ENCODE data around the gene SERTAD4.

DNA sequence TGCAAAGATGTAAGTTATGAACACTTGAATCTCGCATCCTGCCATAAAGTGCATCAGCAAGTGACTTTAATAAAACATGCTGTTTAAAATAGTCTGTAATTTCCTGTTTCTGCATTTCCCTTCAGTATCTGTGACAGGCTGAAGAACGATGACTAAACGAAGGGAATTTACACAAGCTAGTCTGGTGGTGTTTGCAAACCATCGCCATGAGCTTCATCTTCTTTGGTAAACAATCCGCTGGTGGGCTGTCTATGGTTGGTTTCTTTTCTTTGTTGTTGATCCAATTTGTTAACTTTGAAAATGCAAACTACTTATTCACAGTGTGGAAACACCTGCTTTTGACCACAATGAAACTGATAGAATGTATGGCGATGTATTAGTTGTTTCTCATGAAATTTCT lies 13.9 kb downstream of the SERTAD4 start:
- TF ChIP-seq EP300 (IDR thresholded peaks at IDR 0.05; ENCODE audit: borderline replicate concordance) (no peak), CEBPB (IDR thresholded peaks at IDR 0.05) (no peak), CREB1 (IDR thresholded peaks at IDR 0.05; ENCODE audit: low read depth) (no peak), YY1 (IDR thresholded peaks at IDR 0.05; ENCODE audit: low read depth) (no peak), ZBTB7A (IDR thresholded peaks at IDR 0.05; ENCODE audit: low read depth) (no peak)
- TF ChIP-seq, protein P1, sequence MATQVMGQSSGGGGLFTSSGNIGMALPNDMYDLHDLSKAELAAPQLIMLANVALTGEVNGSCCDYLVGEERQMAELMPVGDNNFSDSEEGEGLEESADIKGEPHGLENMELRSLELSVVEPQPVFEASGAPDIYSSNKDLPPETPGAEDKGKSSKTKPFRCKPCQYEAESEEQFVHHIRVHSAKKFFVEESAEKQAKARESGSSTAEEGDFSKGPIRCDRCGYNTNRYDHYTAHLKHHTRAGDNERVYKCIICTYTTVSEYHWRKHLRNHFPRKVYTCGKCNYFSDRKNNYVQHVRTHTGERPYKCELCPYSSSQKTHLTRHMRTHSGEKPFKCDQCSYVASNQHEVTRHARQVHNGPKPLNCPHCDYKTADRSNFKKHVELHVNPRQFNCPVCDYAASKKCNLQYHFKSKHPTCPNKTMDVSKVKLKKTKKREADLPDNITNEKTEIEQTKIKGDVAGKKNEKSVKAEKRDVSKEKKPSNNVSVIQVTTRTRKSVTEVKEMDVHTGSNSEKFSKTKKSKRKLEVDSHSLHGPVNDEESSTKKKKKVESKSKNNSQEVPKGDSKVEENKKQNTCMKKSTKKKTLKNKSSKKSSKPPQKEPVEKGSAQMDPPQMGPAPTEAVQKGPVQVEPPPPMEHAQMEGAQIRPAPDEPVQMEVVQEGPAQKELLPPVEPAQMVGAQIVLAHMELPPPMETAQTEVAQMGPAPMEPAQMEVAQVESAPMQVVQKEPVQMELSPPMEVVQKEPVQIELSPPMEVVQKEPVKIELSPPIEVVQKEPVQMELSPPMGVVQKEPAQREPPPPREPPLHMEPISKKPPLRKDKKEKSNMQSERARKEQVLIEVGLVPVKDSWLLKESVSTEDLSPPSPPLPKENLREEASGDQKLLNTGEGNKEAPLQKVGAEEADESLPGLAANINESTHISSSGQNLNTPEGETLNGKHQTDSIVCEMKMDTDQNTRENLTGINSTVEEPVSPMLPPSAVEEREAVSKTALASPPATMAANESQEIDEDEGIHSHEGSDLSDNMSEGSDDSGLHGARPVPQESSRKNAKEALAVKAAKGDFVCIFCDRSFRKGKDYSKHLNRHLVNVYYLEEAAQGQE (IDR thresholded peaks at IDR 0.05; ENCODE audit: low read depth), result no peak
- TF ChIP-seq, protein P2, sequence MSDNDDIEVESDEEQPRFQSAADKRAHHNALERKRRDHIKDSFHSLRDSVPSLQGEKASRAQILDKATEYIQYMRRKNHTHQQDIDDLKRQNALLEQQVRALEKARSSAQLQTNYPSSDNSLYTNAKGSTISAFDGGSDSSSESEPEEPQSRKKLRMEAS (IDR thresholded peaks at IDR 0.05), result no peak
